HG03521 (cell line): ENCODE data around the gene PRAMEF4.
"Not testable (repeated sequence)": the region's sequence is repeated elsewhere in the genome, so short reads cannot be mapped to it uniquely, and the experiment has no call there.

Source experiments
- ATAC-seq: cut with Tn5 transposase; IDR thresholded peaks from one replicate; pipeline ENCODE4 v1.9.1; 2021; ENCODE audit warnings: mild to moderate bottlenecking, moderate library complexity; ENCODE audit not compliant: unreplicated experiment

The PRAMEF4 gene

DNA sequence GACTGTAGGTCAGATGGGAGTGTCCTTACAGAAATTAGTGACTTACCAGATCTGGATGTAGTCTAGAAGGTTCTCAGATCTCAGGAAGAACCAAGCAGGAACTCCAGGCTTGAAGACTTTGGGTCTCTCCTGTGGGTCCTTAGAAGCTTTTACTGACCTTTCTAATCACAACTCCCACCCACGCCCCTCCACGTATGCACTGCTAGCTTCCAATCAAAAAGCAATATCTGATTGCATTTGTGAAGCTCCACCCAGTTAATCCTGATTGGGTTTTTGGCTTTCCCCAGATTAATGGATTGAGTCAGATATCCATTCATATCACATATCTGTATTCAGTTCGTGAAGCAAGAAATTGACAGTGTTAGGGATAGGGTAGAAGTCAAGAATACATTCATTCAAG, at the start of gene PRAMEF4:
Gene PRAMEF4 (minus strand): TSS at position 101 of the 400 bp plus-strand sequence. CDS start 2,807 bp downstream, outside the sequence.
- not testable (repeated sequence) for ATAC-seq

DNA sequence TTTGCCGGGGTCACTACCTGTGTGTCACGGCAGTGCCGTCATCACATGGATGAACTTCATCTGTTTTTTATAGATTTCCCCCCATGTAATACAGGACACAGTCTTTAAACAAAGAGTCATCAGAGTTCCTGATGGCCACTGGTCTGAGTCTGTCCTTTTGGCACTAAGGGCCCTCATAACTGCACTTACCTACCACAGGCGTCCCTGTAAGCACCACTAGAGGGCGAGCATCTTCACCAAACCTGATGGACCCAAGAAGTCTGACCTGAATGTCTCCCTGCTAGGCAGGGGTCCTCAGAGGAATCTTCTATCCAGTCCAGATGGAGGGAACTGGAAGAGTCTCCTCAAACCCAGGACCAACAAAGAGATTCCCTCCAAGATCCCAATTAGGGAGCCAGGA, 38.4 kb upstream of the PRAMEF4 start:
- not testable (repeated sequence) for ATAC-seq

DNA sequence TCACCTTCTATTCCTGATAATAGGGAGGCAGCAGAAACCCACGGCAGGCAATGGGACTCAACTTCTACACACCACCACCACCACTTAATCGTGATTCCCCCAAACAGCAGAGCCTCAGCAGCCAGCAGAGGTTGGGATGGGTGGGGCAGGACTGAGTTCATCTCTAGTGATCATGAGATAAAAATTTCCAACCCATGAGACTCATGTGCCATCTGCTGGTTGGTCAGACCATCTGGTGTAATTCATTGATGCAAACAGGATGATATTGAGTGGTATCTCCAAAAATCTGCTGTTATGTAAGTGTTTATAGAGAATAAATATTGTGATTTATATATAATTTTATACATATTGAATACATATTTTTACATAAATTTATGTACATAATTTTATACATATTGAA, 35.7 kb upstream of the PRAMEF4 start:
- ATAC-seq, result not testable (repeated sequence)

DNA sequence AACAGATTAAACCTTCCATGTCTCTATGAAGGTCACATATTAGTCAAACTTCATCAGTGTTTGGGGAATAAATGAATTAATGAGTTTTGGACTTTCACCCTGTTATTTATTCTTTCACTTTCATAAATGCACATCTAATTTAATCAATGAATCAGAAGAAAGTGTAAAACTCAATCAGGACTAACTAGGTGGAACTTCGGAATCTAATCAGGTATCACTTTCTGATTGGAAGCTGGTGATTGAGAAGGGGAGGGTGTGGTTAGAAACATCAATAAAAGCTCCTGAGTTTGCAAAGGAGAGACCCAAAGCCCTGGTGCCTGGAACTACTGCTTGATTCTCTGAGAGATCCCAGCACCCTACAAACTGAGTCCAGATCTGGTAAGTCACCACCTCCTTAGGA, 30.3 kb upstream of the PRAMEF4 start, which contains the start of gene PRAMEF7:
Gene PRAMEF7 (plus strand): TSS at position 301 of the 400 bp plus-strand sequence. CDS start 1,083 bp downstream, outside the sequence.
- not testable (repeated sequence) for ATAC-seq

DNA sequence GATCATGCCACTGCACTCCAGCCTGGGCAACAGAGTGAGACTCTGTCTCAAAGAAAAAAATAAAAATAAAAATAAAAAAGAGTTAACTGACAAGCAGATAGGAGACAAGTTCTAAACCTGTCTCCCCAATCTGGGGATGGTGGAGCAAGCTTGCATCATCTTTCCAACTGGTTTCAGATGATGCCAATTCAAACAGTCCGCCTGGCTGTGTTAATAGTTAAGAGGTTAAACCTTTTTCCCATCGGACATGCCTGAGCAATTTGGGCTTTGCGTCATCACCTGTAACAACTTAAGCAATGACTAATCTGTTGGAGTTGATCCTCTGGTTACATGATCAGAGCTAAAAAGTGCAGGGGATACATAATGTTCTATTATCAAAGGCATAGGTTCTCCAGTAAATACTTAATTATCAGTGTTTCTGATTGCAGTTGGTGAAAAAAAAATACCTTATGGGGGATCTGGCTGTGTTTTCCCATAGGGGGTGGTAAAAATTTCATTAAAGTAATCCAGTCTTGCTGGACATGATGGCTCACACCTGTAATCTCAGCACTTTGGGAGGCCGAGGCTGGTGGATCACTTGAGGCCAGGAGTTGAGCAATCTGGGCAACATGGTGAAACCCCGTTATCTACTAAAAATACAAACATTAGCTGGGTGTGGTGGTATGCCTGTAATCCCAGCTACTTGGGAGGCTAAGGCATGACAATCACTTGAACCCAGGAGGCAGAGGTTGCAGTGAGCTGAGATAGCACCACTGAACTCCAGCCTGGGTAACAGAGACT, 18.0 kb upstream of the PRAMEF4 start:
- not testable (repeated sequence) for ATAC-seq

DNA sequence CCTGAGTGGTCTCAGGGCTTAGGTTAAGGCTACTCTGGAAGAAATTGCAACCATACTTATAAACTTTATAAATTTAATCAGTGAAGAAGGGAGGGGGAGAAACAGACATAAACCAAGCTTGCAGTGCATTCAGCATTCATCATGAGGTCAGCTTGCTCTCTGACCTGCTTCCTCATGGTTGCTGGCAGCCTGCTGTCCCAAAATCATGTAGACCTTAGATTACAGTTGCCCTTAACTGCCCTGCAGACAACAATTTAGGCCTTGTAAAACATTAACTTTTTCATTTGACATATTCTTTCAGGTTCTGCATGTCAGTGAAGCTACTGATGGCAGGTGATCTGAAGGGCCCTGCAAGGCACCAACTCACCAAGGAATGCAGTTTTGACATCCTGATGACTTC, 13.2 kb upstream of the PRAMEF4 start:
- not testable (repeated sequence) for ATAC-seq

DNA sequence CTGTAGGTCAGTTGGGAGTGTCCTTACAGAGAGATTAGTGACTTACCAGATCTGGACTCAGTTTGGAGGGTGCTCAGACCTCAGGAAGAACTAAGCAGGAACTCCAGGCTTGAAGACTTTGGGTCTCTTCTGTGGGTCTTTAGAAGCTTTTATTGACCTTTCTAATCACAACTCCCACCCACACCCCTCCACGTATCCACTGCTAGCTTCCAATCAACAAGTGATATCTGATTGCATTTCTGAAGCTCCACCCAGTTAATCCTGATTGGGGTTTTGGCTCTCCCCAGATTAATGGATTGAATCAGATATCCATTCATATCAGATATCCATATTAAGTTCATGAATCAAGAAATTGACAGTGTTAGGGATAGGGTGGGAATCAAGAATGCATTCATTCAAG, 12.2 kb upstream of the PRAMEF4 start, which contains the start of gene PRAMEF10:
Gene PRAMEF10 (minus strand): TSS at position 101 of the 400 bp plus-strand sequence. CDS start 2,423 bp downstream, outside the sequence.
- ATAC-seq, result not testable (repeated sequence)

DNA sequence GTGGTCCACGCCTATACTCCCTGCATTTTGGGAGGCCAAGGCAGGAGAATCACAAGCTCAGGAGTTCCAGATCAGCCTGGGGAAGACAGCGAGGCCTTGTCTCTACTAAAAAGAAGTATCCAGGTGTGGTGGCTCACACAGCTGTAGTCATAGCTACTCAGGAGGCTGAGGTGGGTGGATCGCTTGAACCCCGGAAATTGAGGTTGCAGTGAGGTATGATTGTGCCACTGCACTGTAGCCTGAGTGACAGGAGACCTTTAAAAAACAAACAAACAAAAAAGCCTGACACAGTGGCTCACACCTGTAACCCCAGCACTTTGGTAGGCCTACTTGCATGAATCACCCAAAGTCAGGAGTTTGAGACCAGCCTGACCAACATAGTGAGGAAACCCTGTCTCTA, 7.5 kb downstream of the PRAMEF4 start:
- ATAC-seq, result not testable (repeated sequence)

DNA sequence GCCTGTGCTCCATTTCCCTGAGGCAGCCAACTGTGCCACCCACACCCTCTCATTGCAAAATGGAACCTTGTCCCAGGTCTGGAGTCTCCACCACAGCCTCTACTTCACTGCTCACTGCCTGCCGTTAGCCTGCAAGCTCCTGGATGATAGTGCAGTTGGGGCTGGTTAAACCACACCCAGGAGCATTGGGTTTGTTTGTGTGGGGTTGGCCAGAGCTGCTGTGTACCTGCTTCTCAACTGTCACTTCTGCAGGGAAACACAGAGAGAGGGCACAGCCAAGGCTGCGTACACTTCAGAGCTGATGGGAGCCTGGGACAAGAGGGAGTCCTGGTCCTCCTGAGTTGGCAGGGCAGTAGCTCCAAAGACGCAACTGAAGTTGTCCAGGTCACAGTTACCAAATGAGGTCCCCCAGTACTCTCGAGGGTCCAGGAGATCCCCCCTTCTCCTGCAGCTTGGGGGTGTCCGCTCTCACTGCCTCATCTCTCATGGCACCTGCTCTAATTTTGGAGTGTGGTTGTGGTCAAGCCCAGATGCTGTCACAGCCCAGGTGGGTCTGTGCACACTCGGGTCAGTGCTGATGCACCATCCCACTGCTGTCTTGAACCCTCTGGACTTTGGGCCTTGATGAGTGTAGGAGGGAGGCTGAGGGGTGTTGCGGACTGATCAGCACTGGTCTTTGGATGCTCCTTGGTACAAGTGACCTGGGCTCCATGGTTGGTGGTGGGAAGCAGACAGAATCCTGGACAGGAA, 22.7 kb downstream of the PRAMEF4 start:
- ATAC-seq, result not testable (repeated sequence)

DNA sequence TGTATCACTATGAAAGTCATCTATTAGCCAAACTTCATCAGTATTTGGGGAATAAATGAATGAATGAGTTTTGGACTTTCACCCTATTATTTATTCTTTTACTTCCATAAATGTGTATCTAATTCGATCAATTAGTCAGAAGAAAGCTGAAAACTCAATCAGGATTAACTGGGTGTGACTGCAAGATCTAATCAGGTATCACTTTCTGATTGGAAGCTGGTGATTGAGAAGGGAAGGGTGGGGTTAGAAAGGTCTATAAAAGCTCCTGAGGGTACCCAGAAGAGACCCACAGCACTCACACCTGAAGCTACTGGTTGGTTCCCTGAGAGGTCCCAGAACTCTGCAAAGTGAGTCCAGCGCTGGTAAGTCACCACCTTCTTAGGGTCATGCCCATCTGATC, 29.2 kb downstream of the PRAMEF4 start, which contains the start of gene PRAMEF2:
Gene PRAMEF2 (plus strand): TSS at position 301 of the 400 bp plus-strand sequence. CDS start 1,924 bp downstream, outside the sequence.
- not testable (repeated sequence) for ATAC-seq

DNA sequence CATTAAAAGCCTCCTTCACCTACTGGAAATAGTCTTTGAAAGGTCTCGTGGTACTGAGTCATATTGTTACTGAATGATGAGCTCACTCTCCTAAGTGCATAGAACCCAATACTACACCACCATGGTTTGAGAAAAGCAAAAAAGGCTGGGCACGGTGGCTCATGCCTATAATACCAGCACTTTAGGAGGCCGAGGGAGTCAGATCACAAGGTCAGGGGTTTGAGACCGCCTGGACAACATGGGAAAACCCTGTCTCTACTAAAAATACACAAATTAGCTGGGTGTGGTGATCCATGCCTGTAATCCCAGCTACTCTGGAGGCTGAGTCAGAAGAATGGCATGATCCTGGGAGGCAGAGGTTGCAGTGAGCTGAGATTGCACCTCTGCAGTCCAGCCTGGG, 34.2 kb downstream of the PRAMEF4 start:
- no peak for ATAC-seq

DNA sequence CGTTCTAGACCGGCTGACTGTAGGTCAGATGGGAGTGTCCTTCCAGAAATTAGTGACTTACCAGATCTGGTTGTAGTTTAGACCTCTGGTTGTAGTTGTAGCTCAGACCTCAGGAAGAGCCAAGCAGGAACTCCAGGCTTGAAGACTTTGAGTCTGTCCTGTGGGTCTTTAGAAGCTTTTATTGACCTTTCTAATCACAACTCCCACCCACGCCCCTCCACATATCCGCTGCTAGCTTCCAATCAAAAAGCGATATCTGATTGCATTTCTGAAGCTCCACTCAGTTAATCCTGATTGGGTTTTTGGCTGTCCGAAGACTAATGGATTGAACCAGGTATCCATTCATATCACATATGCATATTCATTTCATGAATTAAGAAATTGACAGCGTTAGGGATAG, 37.4 kb downstream of the PRAMEF4 start, which contains the start of gene HNRNPCL1:
Gene HNRNPCL1 (minus strand): TSS at position 101 of the 400 bp plus-strand sequence. CDS start 431 bp downstream, outside the sequence.
- ATAC-seq, result not testable (repeated sequence)

DNA sequence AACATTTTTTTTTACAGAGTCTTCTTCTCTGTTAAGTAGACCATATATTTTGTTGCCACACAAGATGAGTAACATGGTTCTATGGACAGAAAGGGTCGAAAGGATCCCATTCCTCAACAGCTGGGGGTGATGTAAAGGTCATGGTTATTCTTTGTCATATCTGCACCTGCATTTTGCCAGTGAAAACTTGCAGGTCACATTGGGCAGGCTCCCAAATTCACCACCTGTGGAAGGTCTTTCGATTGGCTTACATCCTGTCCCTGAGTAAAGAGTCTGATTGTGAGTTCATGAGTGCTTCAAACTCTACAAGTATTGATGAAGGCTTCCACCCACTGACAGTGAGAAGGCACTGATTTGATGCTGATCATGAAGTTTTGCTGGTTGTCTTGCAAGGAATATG, 52.8 kb downstream of the PRAMEF4 start:
- not testable (repeated sequence) for ATAC-seq

DNA sequence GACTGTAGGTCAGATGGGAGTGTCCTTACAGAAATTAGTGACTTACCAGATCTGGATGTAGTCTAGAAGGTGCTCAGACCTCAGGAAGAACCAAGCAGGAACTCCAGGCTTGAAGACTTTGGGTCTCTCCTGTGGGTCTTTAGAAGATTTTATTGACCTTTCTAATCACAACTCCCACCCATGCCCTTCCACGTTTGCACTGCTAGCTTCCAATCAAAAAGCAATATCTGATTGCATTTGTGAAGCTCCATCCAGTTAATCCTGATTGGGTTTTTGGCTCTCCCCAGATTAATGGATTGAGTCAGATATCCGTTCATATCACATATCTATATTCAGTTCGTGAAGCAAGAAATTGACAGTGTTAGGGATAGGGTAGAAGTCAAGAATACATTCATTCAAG, 54.7 kb downstream of the PRAMEF4 start, which contains the start of gene PRAMEF11:
Gene PRAMEF11 (minus strand): TSS at position 101 of the 400 bp plus-strand sequence. CDS start 2,621 bp downstream, outside the sequence.
- not testable (repeated sequence) for ATAC-seq
